ENCODE measurements around the gene GATA5.

The GATA5 gene

GRCh38 chr20:62464425-62464770 is 11.4 kb downstream of the GATA5 start:
- no peak overlapping the region for H3K4me3 ChIP-seq (ENCODE audit: low read length)
- no peak for TF ChIP-seq ZNF274 (IDR thresholded peaks at IDR 0.05; ENCODE audit: low read depth, low read length)

GRCh38 chr20:62463651-62464424 is 12.0 kb downstream of the GATA5 start:
- TF ChIP-seq ZNF274 (IDR thresholded peaks at IDR 0.05; ENCODE audit: low read depth, low read length): no peak
- H3K4me3 ChIP-seq (ENCODE audit: low read length): no peak overlapping the region

GRCh38 chr20:62462976-62463592 is 12.7 kb downstream of the GATA5 start:
- no peak overlapping the region for H3K4me3 ChIP-seq (ENCODE audit: low read length)
- TF ChIP-seq ZNF274 (IDR thresholded peaks at IDR 0.05; ENCODE audit: low read depth, low read length): no peak

- no peak overlapping the region for H3K4me3 ChIP-seq (ENCODE audit: low read length)
- TF ChIP-seq ZNF274 (IDR thresholded peaks at IDR 0.05; ENCODE audit: low read depth, low read length): no peak
These were observed 14.0 kb downstream of the GATA5 start for GRCh38 chr20:62461834-62462233.

GRCh38 chr20:62461157-62461556 is 14.6 kb downstream of the GATA5 start:
- no peak for TF ChIP-seq ZNF274 (IDR thresholded peaks at IDR 0.05; ENCODE audit: low read depth, low read length)
- H3K4me3 ChIP-seq (ENCODE audit: low read length): no peak overlapping the region

GRCh38 chr20:62460678-62461077 is 15.1 kb downstream of the GATA5 start:
- no peak overlapping the region for H3K4me3 ChIP-seq (ENCODE audit: low read length)
- TF ChIP-seq ZNF274 (IDR thresholded peaks at IDR 0.05; ENCODE audit: low read depth, low read length): no peak

- no peak overlapping the region for H3K4me3 ChIP-seq (ENCODE audit: low read length)
- no peak for TF ChIP-seq ZNF274 (IDR thresholded peaks at IDR 0.05; ENCODE audit: low read depth, low read length)
These were observed 16.3 kb downstream of the GATA5 start for GRCh38 chr20:62459488-62459887.

GRCh38 chr20:62458275-62459251 is 17.2 kb downstream of the GATA5 start:
- no peak for TF ChIP-seq ZNF274 (IDR thresholded peaks at IDR 0.05; ENCODE audit: low read depth, low read length)
- no peak overlapping the region for H3K4me3 ChIP-seq (ENCODE audit: low read length)

- no peak for TF ChIP-seq ZNF274 (IDR thresholded peaks at IDR 0.05; ENCODE audit: low read depth, low read length)
- H3K4me3 ChIP-seq (ENCODE audit: low read length): no peak overlapping the region
These were observed 18.0 kb downstream of the GATA5 start for GRCh38 chr20:62457831-62458230.

- no peak overlapping the region for H3K4me3 ChIP-seq (ENCODE audit: low read length)
- TF ChIP-seq ZNF274 (IDR thresholded peaks at IDR 0.05; ENCODE audit: low read depth, low read length): no peak
These were observed 18.7 kb downstream of the GATA5 start for GRCh38 chr20:62457098-62457497.

GRCh38 chr20:62455929-62456328 is 19.9 kb downstream of the GATA5 start:
- no peak for TF ChIP-seq ZNF274 (IDR thresholded peaks at IDR 0.05; ENCODE audit: low read depth, low read length)
- no peak overlapping the region for H3K4me3 ChIP-seq (ENCODE audit: low read length)

- H3K4me3 ChIP-seq (ENCODE audit: low read length): no peak overlapping the region
- TF ChIP-seq ZNF274 (IDR thresholded peaks at IDR 0.05; ENCODE audit: low read depth, low read length): no peak
These were observed 20.7 kb downstream of the GATA5 start for GRCh38 chr20:62454904-62455636.

- no peak overlapping the region for H3K4me3 ChIP-seq (ENCODE audit: low read length)
- TF ChIP-seq ZNF274 (IDR thresholded peaks at IDR 0.05; ENCODE audit: low read depth, low read length): no peak
These were observed 22.5 kb downstream of the GATA5 start for GRCh38 chr20:62453186-62453808.
